NOMO-1 treated with dmso at 0.1 percent for 144 hours (cell line): ENCODE data around the gene WFDC10A.
"Not testable (repeated sequence)": the region's sequence is repeated elsewhere in the genome, so short reads cannot be mapped to it uniquely, and the experiment has no call there.

Experiments
- DNase-seq: peaks from one replicate; lab custom pipeline; 2025; ENCODE audit not compliant: unreplicated experiment; lab: John Stamatoyannopoulos, UW

Gene WFDC10A

GRCh38 chr20:45647441-45648050, 18.0 kb downstream of the WFDC10A start:
- no peak for DNase-seq

DNA sequence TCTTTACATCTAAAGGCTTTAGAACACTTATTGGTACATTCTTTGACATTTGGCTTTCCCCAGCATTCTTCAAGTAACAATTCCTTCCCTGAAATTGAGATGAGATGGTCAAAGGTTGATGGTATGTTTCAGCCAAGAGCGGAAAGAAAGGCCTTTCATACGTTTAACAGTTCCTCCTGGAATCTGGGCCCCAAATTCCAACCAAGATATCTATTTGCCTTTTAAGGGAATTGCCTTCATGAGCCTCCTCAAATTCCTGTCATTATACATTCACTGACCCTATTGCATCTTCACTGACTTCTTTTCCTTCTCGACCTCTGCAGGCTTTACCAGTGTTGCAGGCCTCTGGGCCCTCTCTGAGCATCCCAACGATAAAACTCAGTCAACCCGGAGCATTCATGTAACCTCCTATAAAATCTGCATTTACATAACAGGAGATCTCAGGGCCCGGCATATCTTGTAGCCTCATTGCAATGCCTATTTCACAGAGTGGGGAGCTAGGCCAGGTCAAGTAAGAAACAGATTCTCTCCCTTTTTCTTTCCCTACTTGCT, 19.8 kb downstream of the WFDC10A start:
- DNase-seq = no peak

DNA sequence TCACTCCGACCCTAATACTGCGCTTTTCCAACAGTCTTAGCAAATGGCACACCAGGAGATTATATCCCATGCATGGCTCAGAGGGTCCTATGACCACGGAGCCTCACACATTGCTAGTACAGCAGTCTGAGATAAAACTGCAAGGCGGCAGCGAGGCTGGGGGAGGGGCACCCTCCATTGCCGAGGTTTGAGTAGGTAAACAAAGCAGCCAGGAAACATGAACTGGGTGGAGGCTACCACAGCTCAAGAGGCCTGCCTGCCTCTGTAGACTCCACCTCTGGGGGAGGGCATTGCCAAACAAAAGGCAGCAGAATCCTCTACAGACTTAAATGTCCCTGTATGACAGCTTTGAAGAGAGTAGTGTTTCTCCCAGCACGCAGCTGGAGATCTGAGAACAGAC, 22.2 kb downstream of the WFDC10A start:
- DNase-seq = not testable (repeated sequence)

GRCh38 chr20:45657038-45657437, 27.5 kb downstream of the WFDC10A start:
- not testable (repeated sequence) for DNase-seq

DNA sequence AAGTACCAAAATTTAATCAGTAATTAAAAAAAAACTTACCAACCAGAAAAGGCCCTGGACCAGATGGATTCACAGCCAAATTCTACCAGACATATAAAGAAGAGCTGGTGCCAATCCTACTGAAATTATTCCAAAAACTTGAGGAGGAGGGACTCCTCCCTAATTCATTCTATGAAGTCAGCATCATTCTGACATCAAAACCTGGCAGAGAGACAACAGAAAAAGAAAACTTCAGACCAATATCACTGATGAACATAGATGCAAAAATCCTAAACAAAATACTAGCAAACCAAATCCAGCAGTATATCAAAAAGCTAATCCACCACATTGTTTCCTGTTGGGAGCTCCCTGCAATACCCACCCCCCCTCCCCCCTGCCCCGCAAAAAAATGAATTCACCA, 40.6 kb downstream of the WFDC10A start, which contains the start of gene WFDC11:
Gene WFDC11 (minus strand): TSS at position 101 of the 400 bp plus-strand sequence. CDS start 19,639 bp downstream, outside the sequence.
- no peak for DNase-seq

- peak; percentile 5 for DNase-seq
Observed at GRCh38 chr20:45672765-45673164, 43.2 kb downstream of the WFDC10A start.

DNA sequence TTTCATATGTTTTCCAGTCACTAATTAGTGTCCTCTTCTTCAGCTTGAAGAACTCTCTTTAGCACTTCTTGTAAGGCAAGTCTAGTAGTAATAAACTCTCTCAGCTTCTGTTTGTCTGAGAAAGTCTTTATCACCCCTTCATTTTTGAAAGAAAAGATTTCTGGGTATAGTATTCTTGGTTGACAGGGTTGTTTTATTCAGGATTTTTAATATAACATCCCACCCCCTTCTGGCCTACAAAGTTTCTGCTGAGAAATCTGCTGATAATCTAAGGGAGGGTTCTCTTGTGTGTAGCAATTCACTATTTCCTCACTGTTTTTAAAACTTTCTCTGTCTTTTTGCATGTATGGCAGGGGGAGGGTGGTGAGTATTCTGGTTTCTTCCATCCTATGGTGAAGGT, 50.1 kb downstream of the WFDC10A start:
- DNase-seq = no peak
